ENCODE data around the gene RNF138.
"Not testable (repeated sequence)": the region's sequence is repeated elsewhere in the genome, so short reads cannot be mapped to it uniquely, and the experiment has no call there.

The RNF138 gene

GRCh38 chr18:32095192-32095899 is 3.7 kb downstream of the RNF138 start:
- in situ Hi-C loops (cut with HindIII; ENCODE audit: low sequenced_read_pairs) = no loop called here

- in situ Hi-C loops (cut with HindIII; ENCODE audit: low sequenced_read_pairs) = no loop called here
Observed at GRCh38 chr18:32095900-32096229, 4.2 kb downstream of the RNF138 start.

GRCh38 chr18:32096946-32097345 is 5.3 kb downstream of the RNF138 start:
- in situ Hi-C loops (cut with HindIII; ENCODE audit: low sequenced_read_pairs) = no loop called here

DNA sequence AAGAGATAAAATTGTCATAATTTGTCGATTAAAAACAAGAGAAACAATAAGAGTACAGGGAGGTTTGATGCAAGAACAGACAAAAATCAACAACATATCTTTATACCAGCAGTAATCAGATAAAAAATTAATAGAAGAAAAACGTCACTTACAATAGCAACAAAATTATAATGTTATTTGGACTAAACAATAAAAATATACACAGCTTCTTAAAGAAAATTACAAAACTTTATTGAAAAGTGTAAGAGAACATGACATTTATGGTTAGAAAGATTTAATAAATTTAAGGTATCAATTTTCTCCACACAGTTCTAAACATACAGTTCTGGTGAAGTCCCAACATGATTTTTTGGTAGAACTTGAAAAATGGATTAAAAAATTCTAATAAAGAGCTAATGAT is 12.8 kb downstream of the RNF138 start:
- in situ Hi-C loops (cut with HindIII; ENCODE audit: low sequenced_read_pairs) = no loop called here

GRCh38 chr18:32110005-32110404 is 18.3 kb downstream of the RNF138 start:
- in situ Hi-C loops (cut with HindIII; ENCODE audit: low sequenced_read_pairs) = no loop called here

DNA sequence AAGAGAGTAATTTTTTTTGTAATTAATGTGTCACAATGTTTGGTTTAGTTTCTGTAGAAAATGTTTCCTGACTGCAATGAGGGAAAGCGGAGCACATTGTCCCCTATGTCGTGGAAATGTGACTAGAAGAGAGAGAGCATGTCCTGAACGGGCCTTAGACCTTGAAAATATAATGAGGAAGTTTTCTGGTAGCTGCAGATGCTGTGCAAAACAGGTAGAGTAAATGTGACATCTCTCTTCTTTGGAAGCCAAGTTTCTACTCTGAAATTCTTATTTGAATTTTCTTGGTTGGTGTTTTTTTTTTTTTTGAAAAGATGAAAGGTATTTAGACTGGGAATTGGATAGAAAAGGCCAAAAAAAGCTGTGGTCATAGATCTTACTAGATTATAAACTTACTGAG is 20.0 kb downstream of the RNF138 start:
- in situ Hi-C loops (cut with HindIII; ENCODE audit: low sequenced_read_pairs) = no loop called here

- in situ Hi-C loops (cut with HindIII; ENCODE audit: low sequenced_read_pairs) = no loop called here
Observed at GRCh38 chr18:32112826-32113225, 21.2 kb downstream of the RNF138 start.

GRCh38 chr18:32114293-32114942 is 22.7 kb downstream of the RNF138 start:
- in situ Hi-C loops (cut with HindIII; ENCODE audit: low sequenced_read_pairs) = no loop called here

DNA sequence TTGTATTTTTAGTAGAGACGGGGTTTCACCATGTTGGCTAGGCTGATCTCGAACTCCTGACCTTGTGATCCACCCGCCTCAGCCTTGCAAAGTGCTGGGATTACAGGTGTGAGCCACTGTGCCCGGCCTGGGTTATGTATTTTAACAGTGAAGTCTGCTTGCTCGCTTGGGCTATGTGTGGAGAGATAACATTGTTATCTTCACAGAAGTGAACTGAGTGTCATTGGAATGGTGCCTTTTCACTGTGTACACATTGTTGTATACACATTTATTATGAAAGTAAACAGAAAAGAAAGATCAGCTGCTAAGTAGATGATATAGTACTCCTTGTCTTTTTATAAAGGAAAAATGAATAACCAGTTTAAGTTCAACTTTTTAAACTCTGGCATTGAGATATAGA is 30.4 kb downstream of the RNF138 start:
- in situ Hi-C loops (cut with HindIII; ENCODE audit: low sequenced_read_pairs) = no loop called here

DNA sequence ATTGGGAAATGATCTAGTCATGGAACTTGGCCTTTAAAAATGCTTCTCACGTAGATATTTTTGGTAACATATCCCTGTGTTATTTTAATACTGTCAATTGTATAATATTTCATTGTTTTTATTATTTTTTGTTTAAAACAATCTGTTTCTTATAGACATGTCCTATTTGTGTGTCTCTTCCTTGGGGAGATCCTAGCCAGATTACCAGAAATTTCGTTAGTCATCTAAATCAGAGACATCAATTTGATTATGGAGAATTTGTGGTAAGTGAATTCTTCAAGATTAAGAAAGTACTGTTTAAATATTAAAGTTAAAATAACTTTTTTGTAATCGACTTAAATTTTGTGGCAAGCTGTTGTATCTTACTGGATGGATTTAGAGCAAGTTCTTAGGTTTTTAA is 34.9 kb downstream of the RNF138 start:
- in situ Hi-C loops (cut with HindIII; ENCODE audit: low sequenced_read_pairs) = no loop called here

GRCh38 chr18:32135625-32136024 is 44.0 kb downstream of the RNF138 start:
- in situ Hi-C loops (cut with HindIII; ENCODE audit: low sequenced_read_pairs) = no loop called here

DNA sequence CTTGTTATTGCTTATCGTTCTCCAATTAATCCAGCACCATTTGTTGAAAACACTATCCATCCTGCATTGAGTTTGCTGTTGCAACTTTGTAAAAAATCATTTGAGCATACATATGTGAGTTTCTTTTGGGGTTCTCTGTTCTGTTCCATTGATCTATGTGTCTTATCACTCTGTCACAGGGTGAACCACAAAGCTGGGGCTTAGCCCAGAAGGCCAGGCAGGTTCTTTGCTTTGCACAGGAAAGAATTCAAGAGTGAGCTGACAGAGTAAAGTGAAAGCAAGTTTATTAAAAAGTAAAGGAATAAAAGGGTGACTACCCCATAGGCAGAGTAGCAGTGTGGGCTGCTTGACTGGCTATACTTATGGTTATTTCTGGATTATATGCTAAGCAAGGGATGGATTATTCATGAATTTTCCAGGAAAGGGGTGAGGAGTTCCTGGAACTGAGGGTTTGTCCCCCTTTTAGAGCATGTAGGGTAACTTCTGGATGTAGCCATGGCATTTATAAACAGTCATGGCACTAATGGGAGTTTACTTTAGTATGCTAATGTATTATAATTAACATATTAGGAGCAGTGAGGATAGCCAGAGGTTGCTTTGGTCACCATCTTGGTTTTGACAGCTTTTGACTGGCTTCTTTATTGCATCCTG is 46.8 kb downstream of the RNF138 start:
- in situ Hi-C loops (cut with HindIII; ENCODE audit: low sequenced_read_pairs) = no loop called here

DNA sequence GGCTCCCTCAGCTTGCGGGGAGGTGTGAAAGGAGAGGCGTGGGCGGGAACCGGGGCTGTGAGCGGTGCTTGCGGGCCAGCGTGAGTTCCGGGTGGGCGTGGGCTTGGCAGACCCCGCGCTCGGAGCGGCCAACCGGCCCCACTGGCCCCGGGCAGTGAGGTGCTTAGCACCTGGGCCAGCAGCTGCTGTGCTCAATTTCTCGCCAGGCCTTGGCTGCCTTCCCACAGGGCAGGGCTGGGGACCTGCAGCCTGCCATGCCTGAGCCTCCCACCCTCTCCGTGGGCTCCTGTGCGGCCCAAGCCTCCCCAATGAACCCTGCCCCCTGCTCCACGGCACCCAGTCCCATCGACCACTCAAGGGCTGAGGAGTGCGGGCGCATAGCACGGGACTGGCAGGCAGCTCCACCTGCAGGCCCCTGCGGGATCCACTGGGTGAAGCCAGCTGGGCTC is 48.2 kb downstream of the RNF138 start:
- in situ Hi-C loops (cut with HindIII; ENCODE audit: low sequenced_read_pairs) = no loop called here

DNA sequence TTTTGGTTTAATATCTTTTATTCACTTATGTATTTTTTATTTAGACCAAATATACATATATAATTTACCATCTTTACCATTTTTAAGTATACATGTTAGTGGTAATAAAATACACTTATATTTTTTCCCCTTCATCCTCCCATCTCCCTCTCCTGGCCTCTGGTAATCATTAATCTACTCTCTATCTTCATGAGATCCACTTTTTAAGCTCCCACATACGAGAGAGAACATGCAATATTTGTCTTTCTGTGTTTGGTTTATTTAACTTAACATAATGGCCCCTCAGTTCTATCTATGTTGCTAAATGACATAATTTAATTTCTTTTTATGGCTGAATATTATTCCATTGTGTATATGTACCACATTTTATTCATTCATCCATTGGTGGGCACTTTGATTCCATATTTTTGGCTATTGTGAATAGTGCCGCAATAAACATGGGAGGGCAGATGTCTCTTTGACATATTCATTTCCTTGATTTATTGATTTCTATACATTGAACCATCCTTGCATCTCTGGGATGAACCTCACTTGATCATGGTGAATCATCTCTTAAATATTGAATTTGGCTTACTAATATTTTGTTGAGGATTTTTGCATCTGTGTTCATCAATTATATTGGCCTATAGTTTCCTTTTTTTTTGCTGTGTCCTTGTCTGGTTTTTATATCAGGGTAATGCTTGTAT is 56.7 kb downstream of the RNF138 start:
- in situ Hi-C loops (cut with HindIII; ENCODE audit: low sequenced_read_pairs) = no loop called here

GRCh38 chr18:32152705-32153448 is 61.2 kb downstream of the RNF138 start:
- in situ Hi-C loops (cut with HindIII; ENCODE audit: low sequenced_read_pairs) = no loop called here

DNA sequence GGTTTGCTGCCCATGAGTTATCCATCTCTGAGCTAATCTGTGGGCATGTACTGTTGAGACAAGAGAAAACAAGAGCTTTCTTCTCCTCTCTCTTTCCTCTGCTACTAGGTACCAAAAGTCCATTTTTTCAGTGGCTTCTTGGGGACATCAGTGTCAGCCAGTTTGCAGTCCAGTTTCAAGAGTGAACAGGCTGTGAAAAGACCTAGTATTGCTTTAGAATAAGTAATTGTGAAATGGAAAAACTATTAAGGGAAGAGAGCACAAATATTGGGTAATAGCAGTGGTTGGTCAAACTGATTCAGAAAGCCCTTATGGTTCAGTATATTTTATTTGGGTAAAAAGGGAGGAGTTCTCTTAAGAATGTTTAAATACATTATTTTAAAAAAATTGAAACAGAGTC is 65.2 kb downstream of the RNF138 start:
- in situ Hi-C loops (cut with HindIII; ENCODE audit: low sequenced_read_pairs) = no loop called here

DNA sequence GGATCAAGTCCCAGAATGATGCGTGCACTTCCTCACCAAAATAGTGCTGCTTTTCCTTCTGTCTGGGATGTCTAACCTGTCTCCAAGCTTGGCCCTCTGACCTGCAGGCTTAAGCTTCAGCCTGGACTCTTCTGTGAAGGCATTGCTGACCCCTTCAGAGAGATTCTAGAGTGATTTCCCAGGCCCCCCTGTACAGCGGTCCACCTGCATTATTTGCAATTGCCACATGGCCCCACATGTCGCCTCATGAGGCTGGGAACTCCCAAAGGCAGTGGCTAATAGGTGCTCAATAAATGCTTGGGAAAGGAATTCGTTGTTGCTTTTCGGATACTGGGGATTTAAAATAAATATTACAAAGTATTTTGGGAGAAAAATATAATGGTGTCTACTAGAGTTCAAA is 65.9 kb downstream of the RNF138 start:
- in situ Hi-C loops (cut with HindIII; ENCODE audit: low sequenced_read_pairs) = no loop called here

GRCh38 chr18:32158108-32158624 is 66.5 kb downstream of the RNF138 start:
- in situ Hi-C loops (cut with HindIII; ENCODE audit: low sequenced_read_pairs) = no loop called here

GRCh38 chr18:32158631-32159030 is 67.0 kb downstream of the RNF138 start:
- in situ Hi-C loops (cut with HindIII; ENCODE audit: low sequenced_read_pairs) = not testable (repeated sequence)

GRCh38 chr18:32160547-32160946 is 68.9 kb downstream of the RNF138 start:
- in situ Hi-C loops (cut with HindIII; ENCODE audit: low sequenced_read_pairs) = no loop called here
